Measurements from ENCODE around the gene CENPV.

DNA sequence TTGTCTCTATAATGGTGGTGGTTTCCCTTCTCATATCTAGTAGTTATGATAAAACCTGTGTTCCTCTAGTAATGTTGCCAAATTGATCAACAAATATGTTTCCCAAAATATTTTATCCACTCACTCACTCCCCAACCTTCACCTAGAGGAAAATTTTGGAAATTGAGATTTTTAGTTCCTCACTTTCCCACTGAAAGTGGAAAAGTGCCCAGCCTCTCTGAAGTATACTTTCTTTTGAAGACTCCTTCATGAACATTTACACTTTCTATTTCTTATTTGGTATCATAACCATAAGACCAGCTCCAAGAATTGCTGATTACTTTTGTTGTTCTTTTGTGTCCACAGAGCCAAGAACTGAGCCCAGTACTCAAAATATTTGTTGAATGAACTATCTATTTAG lies 5.1 kb upstream of the CENPV start:
- TF ChIP-seq GABPA (IDR thresholded peaks at IDR 0.05; ENCODE audit: low read depth): no peak
- TF ChIP-seq, protein P1, sequence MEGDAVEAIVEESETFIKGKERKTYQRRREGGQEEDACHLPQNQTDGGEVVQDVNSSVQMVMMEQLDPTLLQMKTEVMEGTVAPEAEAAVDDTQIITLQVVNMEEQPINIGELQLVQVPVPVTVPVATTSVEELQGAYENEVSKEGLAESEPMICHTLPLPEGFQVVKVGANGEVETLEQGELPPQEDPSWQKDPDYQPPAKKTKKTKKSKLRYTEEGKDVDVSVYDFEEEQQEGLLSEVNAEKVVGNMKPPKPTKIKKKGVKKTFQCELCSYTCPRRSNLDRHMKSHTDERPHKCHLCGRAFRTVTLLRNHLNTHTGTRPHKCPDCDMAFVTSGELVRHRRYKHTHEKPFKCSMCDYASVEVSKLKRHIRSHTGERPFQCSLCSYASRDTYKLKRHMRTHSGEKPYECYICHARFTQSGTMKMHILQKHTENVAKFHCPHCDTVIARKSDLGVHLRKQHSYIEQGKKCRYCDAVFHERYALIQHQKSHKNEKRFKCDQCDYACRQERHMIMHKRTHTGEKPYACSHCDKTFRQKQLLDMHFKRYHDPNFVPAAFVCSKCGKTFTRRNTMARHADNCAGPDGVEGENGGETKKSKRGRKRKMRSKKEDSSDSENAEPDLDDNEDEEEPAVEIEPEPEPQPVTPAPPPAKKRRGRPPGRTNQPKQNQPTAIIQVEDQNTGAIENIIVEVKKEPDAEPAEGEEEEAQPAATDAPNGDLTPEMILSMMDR (IDR thresholded peaks at IDR 0.05 in 2 of 3, conservative IDR thresholded peaks at IDR 0.05 in 1 of 3; ENCODE audit: control insufficient read depth in 2 of 3, extremely low read depth in 1 of 3, insufficient read depth in 1 of 3, low read depth in 3 of 3, low read length in 3 of 3): no peak
- no peak for TF ChIP-seq NFYB (IDR thresholded peaks at IDR 0.05; ENCODE audit: insufficient read depth, low read depth, low read length)
- no peak for TF ChIP-seq SP1 (IDR thresholded peaks at IDR 0.05; ENCODE audit: low read depth, low read length)
- TF ChIP-seq, protein P2, sequence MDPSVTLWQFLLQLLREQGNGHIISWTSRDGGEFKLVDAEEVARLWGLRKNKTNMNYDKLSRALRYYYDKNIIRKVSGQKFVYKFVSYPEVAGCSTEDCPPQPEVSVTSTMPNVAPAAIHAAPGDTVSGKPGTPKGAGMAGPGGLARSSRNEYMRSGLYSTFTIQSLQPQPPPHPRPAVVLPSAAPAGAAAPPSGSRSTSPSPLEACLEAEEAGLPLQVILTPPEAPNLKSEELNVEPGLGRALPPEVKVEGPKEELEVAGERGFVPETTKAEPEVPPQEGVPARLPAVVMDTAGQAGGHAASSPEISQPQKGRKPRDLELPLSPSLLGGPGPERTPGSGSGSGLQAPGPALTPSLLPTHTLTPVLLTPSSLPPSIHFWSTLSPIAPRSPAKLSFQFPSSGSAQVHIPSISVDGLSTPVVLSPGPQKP (IDR thresholded peaks at IDR 0.05; ENCODE audit: low read depth, low read length): no peak
- TF ChIP-seq SMC3 (IDR thresholded peaks at IDR 0.05; ENCODE audit: borderline replicate concordance, low read length): no peak
- TF ChIP-seq ZZZ3 (IDR thresholded peaks at IDR 0.05; ENCODE audit: control insufficient read depth, insufficient read length, low read depth): no peak
